Measurements from ENCODE around the gene BRINP3. TPM values are rescaled to one million over a fixed set of nuclear protein-coding genes. Genes with fewer than 3 reads are reported as not detected.
A peak's percentile ranks its signal among the peaks of the same experiment; 100 is the strongest.

BRINP3 gene
- total RNA-seq, 2 donors from 2014 or later: not detected

DNA sequence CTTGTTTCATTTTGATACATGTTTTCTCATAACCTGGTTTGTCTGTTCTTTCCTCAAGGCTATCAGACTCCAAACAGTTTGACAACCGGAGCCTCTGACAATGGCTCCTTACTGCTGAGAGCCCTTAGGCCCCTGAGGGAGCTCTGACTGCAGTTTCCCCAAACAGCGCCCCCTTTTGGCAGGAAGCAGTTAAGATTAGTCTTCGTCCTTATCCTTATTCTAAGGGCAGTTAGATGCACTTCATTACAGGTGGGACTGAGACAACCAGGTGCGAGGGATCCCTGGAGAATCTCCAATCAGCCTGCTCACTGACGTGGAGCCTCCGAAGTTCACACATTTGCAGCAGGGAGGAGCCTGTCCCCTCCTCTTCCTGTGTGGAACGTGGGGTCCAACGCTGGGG is 393.1 kb downstream of the BRINP3 start:
- Histone ChIP-seq H3K27me3 (ENCODE audit: control insufficient read depth, insufficient read depth, low read length, poor library complexity, severe bottlenecking) (no peaks in the 10 kb centered on the region), H3K4me1 (ENCODE audit: control insufficient read depth, insufficient read depth, low read length) (peaks cover 3% of the 10 kb centered on the region), H3K4me3 (ENCODE audit: low read length) (no peak overlapping the region), H3K9me3 (ENCODE audit: control insufficient read depth, low read length) (no peaks in the 10 kb centered on the region), H3K36me3 (ENCODE audit: control insufficient read depth, insufficient read depth, low read length) (no peaks in the 10 kb centered on the region), H3K9ac (ENCODE audit: extremely low read depth, low read length, poor library complexity, severe bottlenecking) (no peak overlapping the region), H3K27ac (ENCODE audit: low read depth, low read length) (no peak overlapping the region)
- H3K9me3 Mint-ChIP-seq: no peaks in the 10 kb centered on the region
- H3K36me3 Mint-ChIP-seq (ENCODE audit: low read depth): no peaks in the 10 kb centered on the region
- no peak overlapping the region for H3K4me3 Mint-ChIP-seq
- WGBS, 2 experiments (ENCODE audit: insufficient coverage in 1 of 2, insufficient read length in 1 of 2): 74 to 77% methylated on average over 3 to 8 of the region's 8 CpGs
- no peaks in the 10 kb centered on the region for H3K27me3 Mint-ChIP-seq (ENCODE audit: insufficient read depth)
- TF ChIP-seq, protein P1, sequence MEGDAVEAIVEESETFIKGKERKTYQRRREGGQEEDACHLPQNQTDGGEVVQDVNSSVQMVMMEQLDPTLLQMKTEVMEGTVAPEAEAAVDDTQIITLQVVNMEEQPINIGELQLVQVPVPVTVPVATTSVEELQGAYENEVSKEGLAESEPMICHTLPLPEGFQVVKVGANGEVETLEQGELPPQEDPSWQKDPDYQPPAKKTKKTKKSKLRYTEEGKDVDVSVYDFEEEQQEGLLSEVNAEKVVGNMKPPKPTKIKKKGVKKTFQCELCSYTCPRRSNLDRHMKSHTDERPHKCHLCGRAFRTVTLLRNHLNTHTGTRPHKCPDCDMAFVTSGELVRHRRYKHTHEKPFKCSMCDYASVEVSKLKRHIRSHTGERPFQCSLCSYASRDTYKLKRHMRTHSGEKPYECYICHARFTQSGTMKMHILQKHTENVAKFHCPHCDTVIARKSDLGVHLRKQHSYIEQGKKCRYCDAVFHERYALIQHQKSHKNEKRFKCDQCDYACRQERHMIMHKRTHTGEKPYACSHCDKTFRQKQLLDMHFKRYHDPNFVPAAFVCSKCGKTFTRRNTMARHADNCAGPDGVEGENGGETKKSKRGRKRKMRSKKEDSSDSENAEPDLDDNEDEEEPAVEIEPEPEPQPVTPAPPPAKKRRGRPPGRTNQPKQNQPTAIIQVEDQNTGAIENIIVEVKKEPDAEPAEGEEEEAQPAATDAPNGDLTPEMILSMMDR (conservative IDR thresholded peaks at IDR 0.05): peak; percentile 84
- DNase-seq: peak; percentile 91
- H3K27ac Mint-ChIP-seq: no peak overlapping the region
- H3K4me1 Mint-ChIP-seq: peaks cover 8% of the 10 kb centered on the region

DNA sequence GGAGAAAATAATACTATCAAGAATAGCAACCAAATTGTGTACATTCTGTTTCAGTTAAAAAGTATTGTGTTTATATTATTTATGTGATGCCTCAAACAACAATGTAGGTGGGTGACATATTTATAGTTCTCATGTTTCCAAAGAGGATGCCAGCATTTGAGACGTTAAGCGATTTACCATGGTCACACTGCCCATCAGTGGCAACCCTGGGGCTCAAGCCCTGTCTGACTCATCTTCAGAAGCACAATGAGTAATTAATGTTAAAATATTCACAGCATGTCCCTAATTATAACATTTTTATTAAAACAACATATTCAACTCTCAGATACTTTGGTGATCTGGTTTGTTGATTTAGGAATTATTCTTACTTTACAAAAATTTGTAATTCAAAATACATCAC is 409.4 kb downstream of the BRINP3 start:
- no peak overlapping the region for H3K9ac ChIP-seq (ENCODE audit: extremely low read depth, low read length, poor library complexity, severe bottlenecking)
- TF ChIP-seq, protein P1 (conservative IDR thresholded peaks at IDR 0.05): no peak
- no peaks in the 10 kb centered on the region for H3K27me3 ChIP-seq (ENCODE audit: control insufficient read depth, insufficient read depth, low read length, poor library complexity, severe bottlenecking)
- H3K36me3 ChIP-seq (ENCODE audit: control insufficient read depth, insufficient read depth, low read length): no peaks in the 10 kb centered on the region
- Mint-ChIP-seq H3K4me1 (no peaks in the 10 kb centered on the region), H3K4me3 (no peak overlapping the region), H3K27me3 (ENCODE audit: insufficient read depth) (no peaks in the 10 kb centered on the region), H3K9me3 (no peaks in the 10 kb centered on the region), H3K36me3 (ENCODE audit: low read depth) (no peaks in the 10 kb centered on the region), H3K27ac (no peak overlapping the region)
- 85% methylated on average over 2 of the region's 2 CpGs; no CpG with 5 or more reads in 1 of the 2 experiments for whole genome bisulfite sequencing, 2 experiments (ENCODE audit: insufficient coverage in 1 of 2, insufficient read length in 1 of 2)
- H3K4me3 ChIP-seq (ENCODE audit: low read length): no peak overlapping the region
- no peak for DNase-seq
- no peak overlapping the region for H3K27ac ChIP-seq (ENCODE audit: low read depth, low read length)
- no peaks in the 10 kb centered on the region for H3K9me3 ChIP-seq (ENCODE audit: control insufficient read depth, low read length)
- no peaks in the 10 kb centered on the region for H3K4me1 ChIP-seq (ENCODE audit: control insufficient read depth, insufficient read depth, low read length)

DNA sequence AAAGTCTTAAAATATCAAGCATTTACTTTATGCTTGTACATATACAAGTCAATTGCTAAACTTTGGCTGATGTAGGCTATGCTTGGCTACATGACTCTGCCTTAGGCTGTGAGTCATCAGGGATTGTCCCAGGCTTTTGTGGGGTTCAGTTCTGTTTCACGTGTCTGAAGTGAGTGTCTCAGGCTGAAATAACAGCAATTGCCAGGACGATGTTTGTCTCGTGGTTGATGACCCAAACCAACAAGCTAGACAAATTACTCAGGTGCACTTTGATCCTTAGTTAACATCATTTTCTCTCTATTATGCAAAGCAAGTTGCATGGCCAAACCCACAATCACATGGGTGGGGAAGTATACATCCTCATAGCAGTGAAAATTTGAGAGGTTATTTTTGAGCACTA is 410.1 kb downstream of the BRINP3 start:
- Mint-ChIP-seq H3K4me1 (no peaks in the 10 kb centered on the region), H3K27me3 (ENCODE audit: insufficient read depth) (no peaks in the 10 kb centered on the region), H3K4me3 (no peak overlapping the region), H3K36me3 (ENCODE audit: low read depth) (no peaks in the 10 kb centered on the region), H3K9me3 (no peaks in the 10 kb centered on the region), H3K27ac (no peak overlapping the region)
- TF ChIP-seq, protein P1 (conservative IDR thresholded peaks at IDR 0.05): no peak
- Histone ChIP-seq H3K27me3 (ENCODE audit: control insufficient read depth, insufficient read depth, low read length, poor library complexity, severe bottlenecking) (no peaks in the 10 kb centered on the region), H3K36me3 (ENCODE audit: control insufficient read depth, insufficient read depth, low read length) (no peaks in the 10 kb centered on the region), H3K27ac (ENCODE audit: low read depth, low read length) (no peak overlapping the region), H3K9me3 (ENCODE audit: control insufficient read depth, low read length) (no peaks in the 10 kb centered on the region), H3K4me3 (ENCODE audit: low read length) (no peak overlapping the region), H3K9ac (ENCODE audit: extremely low read depth, low read length, poor library complexity, severe bottlenecking) (no peak overlapping the region), H3K4me1 (ENCODE audit: control insufficient read depth, insufficient read depth, low read length) (no peaks in the 10 kb centered on the region)
- WGBS, 2 experiments (ENCODE audit: insufficient coverage in 1 of 2, insufficient read length in 1 of 2): 81 to 90% methylated on average over 3 of the region's 3 CpGs
- DNase-seq: no peak
